ENCODE results near the gene ETS2.
A peak's percentile ranks its signal among the peaks of the same experiment; 100 is the strongest.

Gene ETS2

GRCh38 chr21:38769191-38769780, 36.4 kb upstream of the ETS2 start:
- H3K4me3 Mint-ChIP-seq: no peak overlapping the region
- H3K27me3 Mint-ChIP-seq (ENCODE audit: low read depth): peaks cover 6% of the 10 kb centered on the region
- no peak overlapping the region for H3K27ac Mint-ChIP-seq
- H3K9me3 Mint-ChIP-seq: peaks cover 9% of the 10 kb centered on the region
- TF ChIP-seq, protein P1, sequence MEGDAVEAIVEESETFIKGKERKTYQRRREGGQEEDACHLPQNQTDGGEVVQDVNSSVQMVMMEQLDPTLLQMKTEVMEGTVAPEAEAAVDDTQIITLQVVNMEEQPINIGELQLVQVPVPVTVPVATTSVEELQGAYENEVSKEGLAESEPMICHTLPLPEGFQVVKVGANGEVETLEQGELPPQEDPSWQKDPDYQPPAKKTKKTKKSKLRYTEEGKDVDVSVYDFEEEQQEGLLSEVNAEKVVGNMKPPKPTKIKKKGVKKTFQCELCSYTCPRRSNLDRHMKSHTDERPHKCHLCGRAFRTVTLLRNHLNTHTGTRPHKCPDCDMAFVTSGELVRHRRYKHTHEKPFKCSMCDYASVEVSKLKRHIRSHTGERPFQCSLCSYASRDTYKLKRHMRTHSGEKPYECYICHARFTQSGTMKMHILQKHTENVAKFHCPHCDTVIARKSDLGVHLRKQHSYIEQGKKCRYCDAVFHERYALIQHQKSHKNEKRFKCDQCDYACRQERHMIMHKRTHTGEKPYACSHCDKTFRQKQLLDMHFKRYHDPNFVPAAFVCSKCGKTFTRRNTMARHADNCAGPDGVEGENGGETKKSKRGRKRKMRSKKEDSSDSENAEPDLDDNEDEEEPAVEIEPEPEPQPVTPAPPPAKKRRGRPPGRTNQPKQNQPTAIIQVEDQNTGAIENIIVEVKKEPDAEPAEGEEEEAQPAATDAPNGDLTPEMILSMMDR (IDR thresholded peaks at IDR 0.05; ENCODE audit: unreplicated experiment in 3 of 3): no peak
- H3K4me1 Mint-ChIP-seq: peaks cover 44% of the 10 kb centered on the region
- no peaks in the 10 kb centered on the region for H3K36me3 Mint-ChIP-seq (ENCODE audit: low read depth)

GRCh38 chr21:38770660-38771059, 35.1 kb upstream of the ETS2 start:
- H3K27me3 Mint-ChIP-seq (ENCODE audit: low read depth): peaks cover 6% of the 10 kb centered on the region
- H3K9me3 Mint-ChIP-seq: peaks cover 6% of the 10 kb centered on the region
- H3K4me3 Mint-ChIP-seq: no peak overlapping the region
- TF ChIP-seq, protein P1 (IDR thresholded peaks at IDR 0.05; ENCODE audit: unreplicated experiment in 3 of 3): no peak
- peaks cover 44% of the 10 kb centered on the region for H3K4me1 Mint-ChIP-seq
- no peak overlapping the region for H3K27ac Mint-ChIP-seq
- no peaks in the 10 kb centered on the region for H3K36me3 Mint-ChIP-seq (ENCODE audit: low read depth)

- H3K4me3 Mint-ChIP-seq: no peak overlapping the region
- peaks cover 44% of the 10 kb centered on the region for H3K4me1 Mint-ChIP-seq
- no peaks in the 10 kb centered on the region for H3K27me3 Mint-ChIP-seq (ENCODE audit: low read depth)
- no peaks in the 10 kb centered on the region for H3K36me3 Mint-ChIP-seq (ENCODE audit: low read depth)
- H3K9me3 Mint-ChIP-seq: no peaks in the 10 kb centered on the region
- TF ChIP-seq, protein P1 (IDR thresholded peaks at IDR 0.05; ENCODE audit: unreplicated experiment in 3 of 3): no peak
- H3K27ac Mint-ChIP-seq: no peak overlapping the region
Measured at GRCh38 chr21:38771536-38771935, 34.2 kb upstream of the ETS2 start.

DNA sequence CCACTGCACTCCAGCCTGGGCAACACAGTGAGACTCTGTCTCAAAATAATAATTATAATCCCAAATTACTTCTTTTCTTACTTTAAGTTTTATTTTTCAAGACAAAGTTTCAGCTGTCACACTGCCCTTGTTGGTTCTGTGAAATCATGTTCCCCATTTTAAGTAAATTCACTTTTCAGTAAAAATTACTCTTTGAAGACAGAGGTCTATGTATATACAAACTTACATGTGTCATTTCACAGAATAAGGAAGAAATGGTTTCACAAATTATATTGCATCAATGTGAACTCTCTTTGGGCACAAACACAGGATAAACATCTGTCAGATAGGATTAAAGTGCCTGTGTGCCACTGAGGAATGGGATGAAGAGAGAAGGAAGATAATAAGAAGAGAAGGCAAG, 33.1 kb upstream of the ETS2 start:
- no peak overlapping the region for H3K27ac Mint-ChIP-seq
- no peaks in the 10 kb centered on the region for H3K36me3 Mint-ChIP-seq (ENCODE audit: low read depth)
- no peak overlapping the region for H3K4me3 Mint-ChIP-seq
- H3K4me1 Mint-ChIP-seq: peaks cover 39% of the 10 kb centered on the region
- peaks cover 7% of the 10 kb centered on the region for H3K27me3 Mint-ChIP-seq (ENCODE audit: low read depth)
- peaks cover 2% of the 10 kb centered on the region for H3K9me3 Mint-ChIP-seq
- TF ChIP-seq, protein P1 (IDR thresholded peaks at IDR 0.05; ENCODE audit: unreplicated experiment in 3 of 3): no peak

GRCh38 chr21:38773099-38774061, 32.3 kb upstream of the ETS2 start:
- Mint-ChIP-seq H3K4me3 (no peak overlapping the region), H3K36me3 (ENCODE audit: low read depth) (no peaks in the 10 kb centered on the region), H3K4me1 (peaks cover 37% of the 10 kb centered on the region), H3K27me3 (ENCODE audit: low read depth) (peaks cover 10% of the 10 kb centered on the region), H3K27ac (peak overlapping the region; percentile 54 to 55 (median 54)), H3K9me3 (peaks cover 5% of the 10 kb centered on the region)
- TF ChIP-seq, protein P1 (IDR thresholded peaks at IDR 0.05; ENCODE audit: unreplicated experiment in 3 of 3): no peak
